Mononuclear cell (primary cell): ENCODE measurements around the gene TBC1D30. TPM values are rescaled to one million over a fixed set of nuclear protein-coding genes. Genes with fewer than 3 reads are reported as not detected.
"Not testable (repeated sequence)": the region's sequence is repeated elsewhere in the genome, so short reads cannot be mapped to it uniquely, and the experiment has no call there.

ENCODE experiments used
- H3K27me3 ChIP-seq: 2 replicates; pipeline ENCODE4 v1.6.0; 2011; ENCODE audit warnings: low read length, control low read depth; ENCODE audit not compliant: insufficient read depth
- H3K4me1 ChIP-seq: 2 replicates; pipeline ENCODE4 v1.5.1; 2011; ENCODE audit warnings: mild to moderate bottlenecking, low read length, control low read depth; ENCODE audit not compliant: insufficient read depth
- H3K4me3 ChIP-seq: 2 replicates; pipeline ENCODE4 v1.5.1; 2011; ENCODE audit warnings: mild to moderate bottlenecking, low read length, moderate library complexity
- H3K9me3 ChIP-seq: 2 replicates; pipeline ENCODE4 v1.5.1; 2011; ENCODE audit warnings: low read depth, mild to moderate bottlenecking, control low read depth, low read length
- total RNA-seq: library from RNA; depleted of rRNA; stranded (reverse); fragments of >200 nt; gene quantifications from one replicate; pipeline ENCODE4 v1.2.3, GENCODE V29; 2012

Gene TBC1D30
- total RNA-seq, 1 donor, result 2.4 TPM

- Histone ChIP-seq H3K4me1 (peaks cover 25% of the 10 kb centered on the region), H3K4me3 (peak overlapping the region; percentile 13), H3K9me3 (peaks cover 6% of the 10 kb centered on the region), H3K27me3 (peaks cover 72% of the 10 kb centered on the region)
Measured at GRCh38 chr12:64824130-64824499, 332 bp upstream of the TBC1D30 start.

- Histone ChIP-seq H3K4me3 (no peak overlapping the region), H3K4me1 (peaks cover 25% of the 10 kb centered on the region), H3K9me3 (peaks cover 6% of the 10 kb centered on the region), H3K27me3 (peaks cover 75% of the 10 kb centered on the region)
Measured at GRCh38 chr12:64825143-64826021, 935 bp downstream of the TBC1D30 start.

GRCh38 chr12:64826234-64826633 lies 1.8 kb downstream of the TBC1D30 start:
- peaks cover 79% of the 10 kb centered on the region for H3K27me3 ChIP-seq
- peaks cover 25% of the 10 kb centered on the region for H3K4me1 ChIP-seq
- peaks cover 6% of the 10 kb centered on the region for H3K9me3 ChIP-seq
- no peak overlapping the region for H3K4me3 ChIP-seq

- Histone ChIP-seq H3K4me1 (peaks cover 25% of the 10 kb centered on the region), H3K27me3 (peaks cover 61% of the 10 kb centered on the region), H3K4me3 (no peak overlapping the region), H3K9me3 (no peaks in the 10 kb centered on the region)
Measured at GRCh38 chr12:64828713-64829112, 4.3 kb downstream of the TBC1D30 start.

- no peaks in the 10 kb centered on the region for H3K9me3 ChIP-seq
Measured at GRCh38 chr12:64833928-64834327, 9.5 kb downstream of the TBC1D30 start.

DNA sequence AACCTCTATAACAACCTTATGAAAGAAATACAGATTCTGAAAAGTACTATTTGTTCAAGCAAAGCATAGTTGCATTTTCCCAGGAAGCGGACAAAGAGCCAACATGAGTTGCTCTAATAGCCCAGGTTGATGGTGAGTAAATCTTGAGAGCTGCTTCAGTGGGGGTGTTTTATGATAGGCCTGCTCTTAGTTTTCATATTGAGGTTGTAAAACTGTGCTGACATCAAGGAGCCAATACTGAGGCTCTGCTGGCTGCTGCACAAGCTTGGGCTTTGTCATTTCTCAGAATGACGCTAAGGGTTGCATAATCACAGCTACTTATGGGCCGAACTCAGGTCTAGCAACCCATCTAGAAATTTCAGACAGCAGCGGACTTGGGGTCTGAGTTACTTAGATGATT lies 11.5 kb downstream of the TBC1D30 start:
- peaks cover 1% of the 10 kb centered on the region for H3K27me3 ChIP-seq
- H3K4me3 ChIP-seq, result no peak overlapping the region
- H3K4me1 ChIP-seq, result no peaks in the 10 kb centered on the region
- no peaks in the 10 kb centered on the region for H3K9me3 ChIP-seq

More at GRCh38 chr12:64833928-64834327, 9.5 kb downstream of the TBC1D30 start:
- no peaks in the 10 kb centered on the region for H3K4me1 ChIP-seq
- H3K27me3 ChIP-seq, result peaks cover 9% of the 10 kb centered on the region
- no peak overlapping the region for H3K4me3 ChIP-seq

GRCh38 chr12:64836856-64837255 lies 12.4 kb downstream of the TBC1D30 start:
- no peaks in the 10 kb centered on the region for H3K27me3 ChIP-seq
- H3K4me1 ChIP-seq, result no peaks in the 10 kb centered on the region
- H3K9me3 ChIP-seq, result no peaks in the 10 kb centered on the region
- no peak overlapping the region for H3K4me3 ChIP-seq

DNA sequence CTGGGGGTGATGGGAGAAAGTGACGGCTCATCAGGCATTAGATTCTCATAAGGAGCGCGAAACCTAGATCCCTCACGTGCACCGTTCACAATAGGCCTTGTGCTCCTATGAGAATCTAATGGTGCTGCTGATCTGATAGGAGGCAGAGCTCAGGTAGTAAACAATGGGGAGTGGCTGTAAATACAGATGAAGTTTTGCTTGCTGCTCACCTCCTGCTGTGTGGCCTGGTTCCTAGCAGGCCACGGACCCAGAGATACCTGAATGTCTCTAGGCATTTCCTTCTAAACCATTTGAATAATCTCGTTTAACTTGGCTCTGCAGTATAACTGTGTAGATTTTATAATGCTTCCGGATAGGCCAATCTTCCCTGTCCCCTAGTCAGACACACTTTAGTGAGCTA lies 13.0 kb downstream of the TBC1D30 start:
- no peak overlapping the region for H3K4me3 ChIP-seq
- no peaks in the 10 kb centered on the region for H3K27me3 ChIP-seq
- H3K4me1 ChIP-seq, result no peaks in the 10 kb centered on the region
- no peaks in the 10 kb centered on the region for H3K9me3 ChIP-seq

DNA sequence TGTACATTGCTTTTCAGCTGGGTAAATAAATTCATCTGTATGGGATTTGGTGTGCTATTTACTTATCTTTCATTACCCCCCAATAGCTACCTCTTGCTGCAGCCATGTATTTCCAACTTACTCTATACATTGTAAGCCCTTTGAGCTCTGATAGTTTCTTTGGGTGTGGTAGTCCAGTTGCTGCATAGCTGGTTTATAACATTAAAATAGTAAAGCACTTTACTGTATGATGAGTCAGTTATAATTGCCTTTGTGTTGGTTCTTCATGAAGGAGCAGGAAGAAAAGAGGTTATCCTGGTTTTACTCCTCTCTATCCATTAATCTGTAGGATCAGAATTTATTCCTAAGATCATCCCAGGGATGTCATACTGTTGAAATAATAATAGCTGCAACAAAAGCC lies 15.7 kb downstream of the TBC1D30 start:
- H3K9me3 ChIP-seq, result no peaks in the 10 kb centered on the region
- no peaks in the 10 kb centered on the region for H3K4me1 ChIP-seq
- H3K4me3 ChIP-seq, result no peak overlapping the region
- no peaks in the 10 kb centered on the region for H3K27me3 ChIP-seq

- H3K4me1 ChIP-seq, result no peaks in the 10 kb centered on the region
- H3K9me3 ChIP-seq, result no peaks in the 10 kb centered on the region
- no peak overlapping the region for H3K4me3 ChIP-seq
- H3K27me3 ChIP-seq, result no peaks in the 10 kb centered on the region
Measured at GRCh38 chr12:64840949-64841717, 16.7 kb downstream of the TBC1D30 start.

DNA sequence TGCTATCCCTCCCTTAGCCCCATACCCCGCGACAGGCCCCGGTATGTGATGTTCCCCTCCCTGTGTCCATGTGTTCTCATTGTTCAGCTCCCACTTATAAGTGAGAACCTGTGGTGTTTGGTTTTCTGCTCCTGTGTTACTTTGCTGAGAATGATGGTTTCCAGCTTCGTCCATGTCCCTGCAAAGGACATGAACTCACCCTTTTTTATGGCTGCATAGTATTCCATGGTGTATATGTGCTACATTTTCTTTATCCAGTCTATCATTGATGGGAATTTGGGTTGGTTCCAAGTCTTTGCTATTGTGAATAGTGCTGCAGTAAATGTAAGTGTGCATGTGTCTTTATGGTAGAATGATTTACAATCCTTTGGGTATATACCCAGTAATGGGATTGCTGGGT lies 24.0 kb downstream of the TBC1D30 start:
- not testable (repeated sequence) for H3K4me3 ChIP-seq, H3K27me3 ChIP-seq, H3K9me3 ChIP-seq, H3K4me1 ChIP-seq

- Histone ChIP-seq H3K27me3 (no peaks in the 10 kb centered on the region), H3K4me3 (no peak overlapping the region), H3K4me1 (no peaks in the 10 kb centered on the region), H3K9me3 (no peaks in the 10 kb centered on the region)
Measured at GRCh38 chr12:64858882-64859605, 34.6 kb downstream of the TBC1D30 start.

DNA sequence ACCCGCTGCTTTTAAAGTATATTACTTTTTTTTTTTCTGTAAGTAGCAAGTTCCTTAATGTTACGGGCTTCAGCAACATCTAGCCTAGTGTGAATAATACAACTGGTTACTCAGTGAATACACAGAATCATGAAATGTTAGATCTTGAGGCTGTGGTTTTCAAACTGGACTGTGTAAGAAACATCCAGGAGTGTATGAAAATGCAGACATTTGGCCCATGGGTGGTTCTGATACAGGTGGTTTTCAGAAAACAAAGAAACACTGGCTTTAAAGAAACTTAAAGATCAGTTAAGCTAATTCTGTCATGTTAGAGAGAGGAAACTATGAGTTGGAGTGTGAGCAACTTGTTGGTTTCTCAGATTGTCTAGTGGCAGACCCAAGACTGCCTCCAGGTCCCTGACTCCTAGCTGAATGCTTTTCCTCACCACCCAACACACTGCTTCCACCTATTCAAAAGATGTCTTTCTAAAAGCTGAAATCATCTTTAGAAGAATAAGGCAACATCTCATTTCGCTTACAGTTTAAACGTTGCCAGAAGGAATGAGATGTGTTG lies 36.1 kb downstream of the TBC1D30 start:
- no peaks in the 10 kb centered on the region for H3K9me3 ChIP-seq
- H3K4me3 ChIP-seq, result no peak overlapping the region
- no peaks in the 10 kb centered on the region for H3K4me1 ChIP-seq
- peaks cover 4% of the 10 kb centered on the region for H3K27me3 ChIP-seq

GRCh38 chr12:64864319-64864718 lies 39.9 kb downstream of the TBC1D30 start:
- H3K4me1 ChIP-seq, result no peaks in the 10 kb centered on the region
- H3K4me3 ChIP-seq, result no peak overlapping the region
- H3K27me3 ChIP-seq, result peaks cover 6% of the 10 kb centered on the region
- no peaks in the 10 kb centered on the region for H3K9me3 ChIP-seq

DNA sequence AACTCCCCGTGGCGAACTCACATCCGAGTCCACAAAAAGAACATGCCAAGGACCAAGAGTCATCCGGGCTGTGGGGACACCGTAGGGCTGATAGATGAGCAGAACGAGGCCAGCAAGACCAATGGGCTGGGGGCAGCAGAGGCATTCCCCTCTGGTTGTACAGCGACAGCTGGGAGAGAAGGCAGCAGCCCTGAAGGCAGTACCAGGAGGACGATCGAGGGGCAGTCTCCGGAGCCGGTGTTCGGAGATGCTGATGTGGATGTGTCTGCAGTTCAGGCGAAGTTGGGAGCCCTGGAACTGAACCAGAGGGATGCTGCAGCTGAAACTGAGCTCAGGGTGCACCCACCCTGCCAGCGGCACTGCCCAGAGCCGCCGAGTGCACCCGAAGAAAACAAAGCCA lies 50.7 kb downstream of the TBC1D30 start:
- H3K9me3 ChIP-seq, result no peaks in the 10 kb centered on the region
- no peaks in the 10 kb centered on the region for H3K27me3 ChIP-seq
- no peaks in the 10 kb centered on the region for H3K4me1 ChIP-seq
- H3K4me3 ChIP-seq, result no peak overlapping the region
